ENCODE measurements around the gene PBX4.

Gene PBX4

GRCh38 chr19:19656451-19657396 is 38.2 kb upstream of the PBX4 start:
- Histone ChIP-seq H3K27me3 (ENCODE audit: insufficient read depth, poor library complexity, severe bottlenecking) (no peaks in the 10 kb centered on the region), H3K9me3 (ENCODE audit: severe bottlenecking) (no peaks in the 10 kb centered on the region), H3K4me1 (ENCODE audit: insufficient read depth, poor library complexity, severe bottlenecking) (no peaks in the 10 kb centered on the region), H3K4me3 (ENCODE audit: severe bottlenecking) (no peak overlapping the region), H3K36me3 (ENCODE audit: low read depth) (peaks cover 88% of the 10 kb centered on the region), H3K27ac (ENCODE audit: poor library complexity, severe bottlenecking) (no peak overlapping the region)
- ATAC-seq (ENCODE audit: low read depth) (no peak), DNase-seq (ENCODE audit: low spot score) (no peak)
- TF ChIP-seq CTCF (IDR thresholded peaks at IDR 0.05; ENCODE audit: poor library complexity, severe bottlenecking), result no peak

- TF ChIP-seq CTCF (IDR thresholded peaks at IDR 0.05; ENCODE audit: poor library complexity, severe bottlenecking), result no peak
- peaks cover 88% of the 10 kb centered on the region for H3K36me3 ChIP-seq (ENCODE audit: low read depth)
- H3K4me3 ChIP-seq (ENCODE audit: severe bottlenecking), result no peak overlapping the region
- H3K9me3 ChIP-seq (ENCODE audit: severe bottlenecking), result no peaks in the 10 kb centered on the region
- H3K27ac ChIP-seq (ENCODE audit: poor library complexity, severe bottlenecking), result no peak overlapping the region
- H3K4me1 ChIP-seq (ENCODE audit: insufficient read depth, poor library complexity, severe bottlenecking), result no peaks in the 10 kb centered on the region
- DNase-seq (ENCODE audit: low spot score) (no peak), ATAC-seq (ENCODE audit: low read depth) (no peak)
- H3K27me3 ChIP-seq (ENCODE audit: insufficient read depth, poor library complexity, severe bottlenecking), result no peaks in the 10 kb centered on the region
Observed at GRCh38 chr19:19655641-19656343, 37.3 kb upstream of the PBX4 start.

- no peak for DNase-seq (ENCODE audit: low spot score)
- Histone ChIP-seq H3K4me3 (ENCODE audit: severe bottlenecking) (no peak overlapping the region), H3K4me1 (ENCODE audit: insufficient read depth, poor library complexity, severe bottlenecking) (no peaks in the 10 kb centered on the region), H3K27ac (ENCODE audit: poor library complexity, severe bottlenecking) (no peak overlapping the region), H3K27me3 (ENCODE audit: insufficient read depth, poor library complexity, severe bottlenecking) (no peaks in the 10 kb centered on the region), H3K9me3 (ENCODE audit: severe bottlenecking) (no peaks in the 10 kb centered on the region), H3K36me3 (ENCODE audit: low read depth) (peaks cover 91% of the 10 kb centered on the region)
- no peak for TF ChIP-seq CTCF (IDR thresholded peaks at IDR 0.05; ENCODE audit: poor library complexity, severe bottlenecking)
- no peak for ATAC-seq (ENCODE audit: low read depth)
Observed at GRCh38 chr19:19655051-19655594, 36.6 kb upstream of the PBX4 start.

GRCh38 chr19:19654441-19654840 is 36.0 kb upstream of the PBX4 start:
- Histone ChIP-seq H3K27ac (ENCODE audit: poor library complexity, severe bottlenecking) (no peak overlapping the region), H3K4me3 (ENCODE audit: severe bottlenecking) (no peak overlapping the region), H3K27me3 (ENCODE audit: insufficient read depth, poor library complexity, severe bottlenecking) (no peaks in the 10 kb centered on the region), H3K36me3 (ENCODE audit: low read depth) (peaks cover 86% of the 10 kb centered on the region), H3K4me1 (ENCODE audit: insufficient read depth, poor library complexity, severe bottlenecking) (no peaks in the 10 kb centered on the region), H3K9me3 (ENCODE audit: severe bottlenecking) (no peaks in the 10 kb centered on the region)
- DNase-seq (ENCODE audit: low spot score) (no peak), ATAC-seq (ENCODE audit: low read depth) (no peak)
- TF ChIP-seq CTCF (IDR thresholded peaks at IDR 0.05; ENCODE audit: poor library complexity, severe bottlenecking), result no peak

Measured in RWPE2 (cell line).